Activated CD4-positive, alpha-beta T cell treated with anti-CD3 and anti-CD28 coated beads for 48 hours (primary cell): ENCODE measurements around the gene CCL21.
"Not testable (repeated sequence)": the region's sequence is repeated elsewhere in the genome, so short reads cannot be mapped to it uniquely, and the experiment has no call there.

Experiments
- DNase-seq: peaks from one replicate; pipeline ENCODE4 v3.0.0-alpha.2; 2020

CCL21 gene, protein sequence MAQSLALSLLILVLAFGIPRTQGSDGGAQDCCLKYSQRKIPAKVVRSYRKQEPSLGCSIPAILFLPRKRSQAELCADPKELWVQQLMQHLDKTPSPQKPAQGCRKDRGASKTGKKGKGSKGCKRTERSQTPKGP

DNA sequence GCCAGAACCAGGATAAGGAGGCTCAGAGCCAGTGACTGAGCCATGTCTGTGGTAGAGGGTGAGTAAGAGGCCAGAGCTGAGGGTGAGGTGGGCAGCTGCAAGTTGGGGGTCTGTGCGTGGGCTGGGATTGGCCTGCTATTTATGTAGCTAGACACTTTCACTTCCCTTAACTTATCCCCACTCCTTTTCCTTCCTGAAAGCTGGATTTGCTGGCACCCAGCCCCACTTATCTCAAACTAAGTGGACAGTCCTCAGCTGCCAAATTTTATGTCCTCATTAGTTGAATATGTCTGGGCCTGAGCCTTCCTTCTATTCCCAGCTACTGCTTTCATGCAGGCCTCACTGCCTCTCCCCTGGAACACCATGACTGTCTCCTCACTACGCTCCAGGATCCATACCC is at the start of gene CCL21:
TSS of gene CCL21 (minus strand) at position 114 of the 400 bp plus-strand sequence. CDS start at position 44, 70 bp downstream.
- DNase-seq, result no peak

DNA sequence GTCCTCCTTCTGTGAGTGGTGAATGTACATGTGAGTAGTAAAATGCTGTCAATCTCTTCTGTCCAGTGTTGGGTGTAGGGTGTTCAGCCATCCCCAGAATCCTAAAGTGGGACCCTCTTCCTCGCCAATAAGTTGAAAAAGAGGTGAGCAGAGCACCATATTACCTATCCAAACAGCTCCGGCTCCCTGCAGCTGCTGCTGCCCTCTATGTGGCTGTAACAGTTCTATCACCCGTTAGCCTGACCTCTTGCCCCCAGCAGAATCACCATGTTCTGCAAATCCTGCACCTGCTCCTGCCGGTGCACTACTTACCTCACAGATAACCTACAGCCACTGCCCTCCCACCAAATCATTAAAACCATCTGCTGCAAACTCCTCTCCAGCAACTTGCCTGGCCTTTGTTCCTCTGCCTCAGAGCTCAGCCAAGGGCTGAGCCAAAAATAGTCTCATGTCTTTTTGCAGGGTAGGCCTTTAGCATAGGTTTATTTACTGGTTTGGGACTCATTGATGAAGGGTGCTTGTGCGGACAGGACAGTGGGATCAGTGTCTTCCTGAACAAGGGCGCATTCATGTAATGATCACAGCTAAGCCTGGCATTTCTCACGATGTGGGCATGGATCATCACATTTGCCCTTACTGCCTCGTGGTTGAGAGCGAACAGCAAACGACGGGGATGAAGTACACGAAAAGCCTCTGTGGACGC is 49.6 kb upstream of the CCL21 start:
- no peak for DNase-seq

DNA sequence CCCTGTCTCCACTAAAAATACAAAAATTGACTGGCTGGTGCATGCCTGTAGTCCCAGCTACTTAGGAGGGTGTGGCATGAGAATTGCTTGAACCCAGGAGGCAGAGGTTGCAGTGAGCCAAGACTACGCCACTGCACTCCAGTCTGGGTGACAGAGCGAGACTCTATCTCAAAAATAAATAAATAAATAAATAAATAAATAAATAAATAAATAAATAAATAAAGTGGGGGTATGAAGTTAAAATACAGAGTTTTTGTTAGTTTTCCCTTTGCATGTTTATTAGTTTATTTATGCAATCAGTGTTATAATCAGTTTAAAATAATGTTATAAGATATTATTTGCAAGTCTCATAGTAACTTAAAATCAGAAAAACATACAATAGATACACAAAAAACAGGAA is 40.4 kb upstream of the CCL21 start:
- not testable (repeated sequence) for DNase-seq

DNA sequence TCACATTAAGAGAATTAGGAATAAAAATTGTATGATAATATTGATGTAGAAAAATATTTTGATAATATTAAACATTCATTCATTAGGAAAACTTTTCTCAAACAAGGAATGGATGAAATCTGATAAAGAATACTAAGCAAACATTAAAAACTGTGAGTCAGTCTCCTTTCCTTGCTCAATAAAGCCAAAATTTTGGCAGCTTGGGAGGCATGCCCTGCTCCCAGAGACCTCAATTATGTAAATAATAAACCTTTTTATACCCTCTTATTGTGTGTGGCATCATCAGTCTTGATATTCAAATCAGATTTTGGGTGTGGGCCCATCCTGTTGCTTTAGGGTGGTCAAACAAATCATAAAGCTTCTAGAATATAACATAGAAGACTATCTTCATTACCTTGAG is 36.6 kb upstream of the CCL21 start:
- DNase-seq, result no peak

DNA sequence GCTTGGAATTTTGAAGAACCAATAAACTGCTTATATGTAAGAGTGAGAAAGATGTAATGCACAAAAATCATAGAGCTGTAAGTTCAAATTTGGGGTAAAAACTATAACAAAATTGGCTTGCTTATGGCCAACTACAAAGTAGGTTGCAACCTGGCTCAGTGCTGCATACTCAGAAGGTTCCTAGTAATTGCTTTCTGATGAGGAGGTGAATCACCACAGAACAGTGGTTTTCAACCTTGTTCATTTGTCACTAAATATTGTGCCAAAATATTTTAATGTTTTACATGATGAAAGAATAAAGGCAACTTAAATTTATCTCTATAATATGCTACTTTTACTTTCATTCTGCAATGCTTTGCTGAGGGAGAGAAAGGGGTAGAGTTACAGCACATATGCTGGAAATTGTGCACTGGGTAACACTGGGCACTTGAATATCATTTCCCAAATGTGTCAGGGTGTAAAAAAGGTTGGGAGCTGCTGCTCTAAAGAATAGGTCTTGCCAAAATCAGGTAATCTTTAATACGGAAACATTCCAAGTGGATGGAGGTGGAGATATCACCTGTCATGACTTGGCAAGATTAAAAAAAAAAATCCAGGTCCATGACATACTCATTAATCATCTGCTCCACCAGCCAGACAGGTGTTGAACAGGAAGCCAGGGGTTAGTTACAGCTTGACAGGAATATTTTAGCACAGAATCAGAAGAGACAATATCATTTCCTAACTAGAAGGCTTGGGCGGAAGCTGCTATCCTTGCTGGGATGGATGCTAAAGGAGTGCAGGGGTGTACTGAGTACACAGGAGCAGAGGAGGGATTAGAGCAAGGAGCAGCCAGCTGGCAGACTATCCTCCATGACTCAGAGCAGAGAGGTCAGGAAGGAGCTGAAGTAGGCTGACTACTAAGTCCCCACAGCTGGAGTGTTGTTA is 34.6 kb upstream of the CCL21 start:
- no peak for DNase-seq

DNA sequence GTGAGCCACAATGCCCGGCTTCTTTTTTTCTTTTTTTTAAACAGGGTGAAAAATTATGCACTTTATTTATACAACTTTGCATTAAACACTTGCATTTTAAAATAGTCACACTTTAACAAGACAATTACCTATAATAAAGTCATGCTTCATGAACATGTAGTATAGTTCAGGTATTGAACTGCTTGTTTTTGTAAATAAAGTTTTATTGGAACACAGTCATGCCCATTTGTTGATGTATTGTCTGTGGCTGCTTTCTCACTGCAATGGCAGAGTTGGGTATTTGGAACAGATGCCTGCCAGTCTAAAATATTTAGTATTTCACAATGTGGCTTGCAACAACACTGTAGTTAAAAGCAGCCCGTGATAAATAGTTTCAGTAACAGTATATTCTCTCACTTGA is 32.8 kb upstream of the CCL21 start:
- DNase-seq, result no peak

DNA sequence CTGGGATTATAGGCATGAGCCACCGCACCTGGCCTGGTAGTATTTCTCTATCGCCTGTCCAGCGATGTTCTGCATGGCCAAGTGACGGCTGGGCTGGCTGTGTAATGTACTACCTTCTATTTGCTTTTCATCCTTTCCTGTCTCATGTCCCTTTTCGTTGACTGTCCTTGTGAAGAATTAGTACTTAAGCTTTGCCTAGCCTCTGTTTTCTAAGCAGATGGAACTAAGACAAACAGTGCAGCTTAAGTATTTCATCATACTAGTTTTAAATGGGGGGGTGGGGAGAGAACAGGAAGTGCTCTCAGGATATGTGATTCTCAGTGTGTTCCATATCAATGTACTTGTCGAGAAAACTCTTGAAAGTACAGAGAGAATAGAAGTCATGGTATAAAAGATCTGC is 31.7 kb upstream of the CCL21 start:
- DNase-seq, result no peak

DNA sequence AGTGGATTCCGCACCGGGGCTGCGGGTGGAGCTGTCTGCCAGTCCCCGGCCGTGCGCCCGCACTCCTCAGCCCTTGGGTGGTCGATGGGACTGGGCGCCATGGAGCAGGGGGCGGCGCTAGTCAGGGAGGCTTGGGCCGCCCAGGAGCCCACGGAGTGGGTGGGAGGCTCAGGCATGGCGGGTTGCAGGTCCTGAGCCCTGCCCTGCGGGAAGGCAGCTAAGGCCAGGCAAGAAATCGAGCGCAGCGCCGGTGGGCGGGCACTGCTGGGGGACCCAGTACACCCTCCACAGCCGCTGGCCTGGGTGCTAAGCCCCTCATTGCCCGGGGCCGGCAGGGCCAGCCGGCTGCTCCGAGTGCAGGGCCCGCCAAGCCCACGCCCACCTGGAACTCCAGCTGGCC is 30.2 kb upstream of the CCL21 start:
- not testable (repeated sequence) for DNase-seq

DNA sequence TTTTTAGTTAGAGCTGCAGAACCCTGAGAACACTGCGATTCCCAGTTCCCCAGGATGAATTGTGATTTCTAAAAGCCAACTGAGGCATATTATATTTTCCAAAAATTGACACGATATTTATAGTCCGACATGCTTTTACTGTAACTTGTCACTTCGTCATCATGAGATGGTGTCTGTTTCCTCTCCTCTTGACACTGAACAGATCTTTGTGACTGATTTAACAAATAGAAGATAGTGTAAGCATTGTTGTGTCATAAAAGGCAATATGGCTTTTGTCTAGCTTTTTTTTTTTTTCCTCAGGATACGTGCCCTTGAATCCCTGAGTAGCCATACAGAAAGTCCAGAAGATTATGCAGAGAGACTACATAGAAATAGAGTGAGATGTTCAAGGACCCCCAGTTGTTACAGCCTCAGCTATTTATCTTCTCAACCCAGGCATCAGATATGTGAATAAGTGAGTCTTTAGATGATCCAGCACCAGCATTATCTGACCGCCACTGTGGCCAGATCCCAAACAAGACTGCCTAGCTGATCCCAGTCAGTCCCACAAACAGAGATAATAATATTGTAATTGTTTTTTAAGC is 27.8 kb upstream of the CCL21 start:
- DNase-seq, result no peak

DNA sequence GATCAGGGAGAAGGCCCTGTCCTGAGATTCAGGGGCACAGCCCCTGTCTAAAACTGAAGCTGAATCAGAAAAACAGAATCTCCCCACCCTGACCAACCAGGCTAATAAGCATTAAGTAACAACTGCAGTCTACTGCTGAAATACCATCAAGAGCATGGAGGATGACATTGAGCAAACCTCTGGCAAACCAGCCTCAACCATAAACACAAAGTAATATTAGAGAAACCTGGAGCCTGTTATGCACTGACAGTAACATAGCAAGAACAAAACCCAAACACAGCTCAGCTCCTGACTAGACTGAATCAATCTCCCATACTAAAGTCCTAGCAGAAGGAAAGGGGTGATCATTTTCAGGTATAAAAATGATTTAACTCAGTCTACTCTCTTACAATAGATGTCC is 24.8 kb upstream of the CCL21 start:
- no peak for DNase-seq

DNA sequence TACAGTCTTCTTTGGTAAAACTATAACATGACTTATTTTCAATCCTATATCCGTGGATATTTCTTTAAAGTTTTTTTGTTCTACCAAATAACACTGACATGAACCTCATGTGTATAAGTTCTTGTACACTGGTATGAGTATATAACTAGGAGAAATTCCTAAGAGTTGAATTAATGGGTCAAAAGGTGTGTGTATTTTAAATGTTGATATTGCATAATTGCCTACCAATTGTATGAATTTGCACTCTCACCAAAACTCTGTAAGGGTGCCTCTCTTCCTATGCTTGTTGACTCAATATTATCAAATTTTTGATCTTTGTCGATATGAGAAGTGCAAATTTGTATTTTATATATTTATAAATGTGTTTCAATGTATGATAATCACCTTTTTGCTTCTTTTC is 22.9 kb upstream of the CCL21 start:
- no peak for DNase-seq

DNA sequence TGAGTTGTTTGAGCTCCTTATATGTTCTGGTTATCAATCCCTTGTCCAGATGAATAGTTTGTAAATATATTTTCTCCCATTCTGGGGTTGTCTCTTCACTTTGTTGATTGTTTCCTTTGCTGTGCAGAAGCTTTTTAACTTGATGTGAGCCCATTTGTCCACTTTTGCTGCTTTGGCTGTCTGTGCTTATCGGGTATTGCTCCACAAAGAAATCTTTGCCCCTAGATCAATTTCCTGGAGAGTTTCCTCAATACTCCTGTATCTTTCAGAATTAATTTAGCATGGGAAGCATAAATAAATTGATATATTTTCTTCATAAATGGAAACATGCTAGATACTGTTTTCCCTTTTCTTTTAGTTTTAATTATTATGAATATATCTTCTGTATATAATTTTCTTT is 22.5 kb upstream of the CCL21 start:
- no peak for DNase-seq

DNA sequence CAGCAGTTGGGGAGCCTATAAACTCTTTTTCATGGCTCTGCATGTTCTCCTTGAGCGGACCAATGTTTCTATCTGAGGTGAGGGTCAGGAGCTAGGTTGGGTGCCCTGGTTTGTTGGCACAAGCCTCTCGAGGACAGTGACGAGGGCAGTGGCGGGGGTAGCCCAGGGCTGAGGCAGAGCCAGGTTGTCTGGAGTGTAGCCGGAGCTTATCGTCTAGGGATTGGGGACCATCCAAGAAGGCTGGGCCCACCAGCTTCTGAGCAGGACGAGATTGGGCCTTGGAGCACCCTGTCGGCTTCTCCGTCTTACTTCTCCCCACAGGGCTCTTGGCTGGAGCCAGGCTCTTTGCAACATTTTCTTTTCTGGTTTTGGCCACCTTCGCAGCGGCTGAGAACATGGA is 13.2 kb upstream of the CCL21 start:
- no peak for DNase-seq

DNA sequence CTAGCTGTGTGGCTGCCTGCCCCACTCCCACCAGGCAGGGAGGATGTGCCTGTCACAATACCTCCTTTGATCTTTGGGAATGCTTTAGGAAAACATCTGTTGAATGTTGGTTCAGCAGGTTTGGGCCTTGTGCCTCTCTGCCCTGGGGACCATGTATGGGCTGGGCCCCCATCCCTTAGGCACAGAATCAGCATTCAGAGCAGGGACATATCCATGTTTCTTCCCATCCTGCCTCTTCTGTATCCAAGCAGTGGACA is 9.8 kb upstream of the CCL21 start:
- not testable (repeated sequence) for DNase-seq

DNA sequence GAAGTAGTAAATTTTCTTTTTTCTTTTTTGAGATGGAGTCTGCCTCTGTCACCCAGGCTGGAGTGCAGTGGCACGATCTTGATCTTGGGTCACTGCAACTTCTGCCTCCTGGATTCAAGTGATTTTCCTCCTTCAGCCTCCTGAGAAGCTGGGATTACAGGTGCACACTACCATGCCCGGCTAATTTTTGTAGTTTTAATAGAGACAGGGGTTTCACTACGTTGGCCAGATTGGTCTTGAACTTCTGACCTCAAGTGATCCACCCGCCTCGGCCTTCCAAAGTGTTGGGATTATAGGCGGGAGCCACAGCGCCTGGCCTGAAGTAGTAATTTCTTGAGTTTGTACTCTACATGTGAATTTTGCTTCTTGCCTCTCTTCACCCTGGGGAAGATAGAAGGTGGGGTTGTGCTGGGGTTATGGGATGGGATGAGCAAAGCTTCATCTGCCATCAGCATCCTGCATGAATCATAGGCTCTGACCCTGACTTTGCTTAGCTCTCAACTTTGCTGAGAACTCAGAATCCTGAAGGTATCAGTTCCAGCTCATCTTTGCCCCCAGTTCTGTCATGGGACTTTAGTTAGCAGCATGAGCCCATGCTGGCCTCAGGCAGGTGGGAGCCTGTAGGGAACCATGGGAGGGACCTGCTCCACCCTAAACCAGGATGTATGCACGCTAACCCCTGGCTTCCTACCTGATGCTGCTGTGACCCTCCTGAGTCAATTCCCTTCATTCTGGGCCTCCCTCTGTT is 9.3 kb upstream of the CCL21 start:
- no peak for DNase-seq

DNA sequence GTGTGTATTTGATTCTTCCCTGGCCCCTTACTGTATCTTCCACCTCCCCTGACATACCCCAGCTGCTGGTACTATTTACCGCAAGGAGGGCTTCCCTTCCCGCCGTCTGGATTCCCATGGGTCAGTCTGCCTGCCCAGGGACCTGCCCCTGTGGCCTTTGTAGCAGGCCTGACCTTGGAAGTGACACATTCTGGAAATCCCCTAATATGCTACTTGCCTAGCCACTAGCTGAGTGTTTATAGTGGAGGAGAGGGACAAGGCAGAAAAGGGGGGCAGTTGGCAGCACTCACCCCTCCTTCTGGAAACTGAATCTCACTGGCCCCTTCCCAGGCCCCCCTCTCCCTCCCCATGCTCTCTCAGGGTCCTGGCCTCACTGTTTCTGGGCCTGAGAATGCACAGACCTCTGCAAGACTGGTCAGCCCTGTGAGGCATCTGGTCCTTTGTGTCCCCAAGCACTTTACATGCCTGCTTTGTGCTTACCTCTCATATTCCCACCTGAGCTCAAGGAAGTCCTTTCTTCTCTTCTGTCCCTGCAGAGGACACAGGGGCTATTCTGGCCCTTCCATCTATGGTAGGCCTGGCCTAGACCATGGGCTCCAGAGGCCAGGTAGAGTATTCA is 8.2 kb upstream of the CCL21 start:
- DNase-seq, result no peak

DNA sequence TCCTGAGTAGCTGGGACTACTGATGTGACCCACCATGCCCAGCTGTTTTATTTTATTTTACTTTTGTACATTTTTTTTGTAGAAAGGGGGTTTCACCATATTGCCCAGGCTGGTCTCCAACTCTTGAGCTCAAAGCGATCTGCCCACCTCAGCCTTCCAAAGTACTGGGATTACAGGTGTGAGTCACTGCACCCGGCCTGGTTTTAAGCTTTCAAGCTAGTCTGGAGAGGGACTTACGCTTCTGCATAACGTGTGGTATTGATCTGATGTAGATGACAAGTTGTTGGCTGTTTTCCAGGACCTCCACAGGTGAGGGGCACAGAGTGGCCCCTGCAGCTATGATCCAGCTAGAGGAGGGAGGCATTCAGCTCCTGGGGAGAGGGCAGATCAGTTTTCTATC is 6.8 kb upstream of the CCL21 start:
- DNase-seq, result no peak

DNA sequence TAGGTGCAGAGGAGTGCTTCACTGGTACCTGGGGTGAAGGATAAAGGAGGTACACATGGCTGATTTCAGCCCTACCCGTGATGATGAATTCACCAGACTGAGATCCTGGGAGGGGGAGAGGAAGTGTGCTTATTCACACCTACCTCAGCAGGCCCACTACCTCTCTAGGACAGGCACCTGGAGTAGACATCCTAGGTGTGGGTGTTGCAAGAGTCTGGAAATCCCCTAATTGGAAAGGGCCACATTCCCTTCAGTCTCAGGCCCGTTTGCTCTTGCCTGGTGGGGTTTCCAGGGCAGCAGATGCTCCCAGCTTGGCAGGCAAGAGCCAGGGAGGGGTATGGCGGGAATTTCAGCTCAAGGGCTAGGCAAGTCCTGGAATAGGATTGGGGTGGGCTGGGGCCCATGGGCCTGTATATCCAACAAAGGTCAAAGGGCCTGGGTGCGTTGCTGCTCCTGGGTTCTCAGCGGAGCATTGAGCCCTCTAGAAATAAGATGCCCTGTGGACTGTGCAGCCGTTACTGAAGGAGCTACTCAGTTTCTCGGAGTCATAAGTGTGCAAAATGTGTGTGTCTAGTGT is 5.8 kb upstream of the CCL21 start:
- DNase-seq, result no peak

DNA sequence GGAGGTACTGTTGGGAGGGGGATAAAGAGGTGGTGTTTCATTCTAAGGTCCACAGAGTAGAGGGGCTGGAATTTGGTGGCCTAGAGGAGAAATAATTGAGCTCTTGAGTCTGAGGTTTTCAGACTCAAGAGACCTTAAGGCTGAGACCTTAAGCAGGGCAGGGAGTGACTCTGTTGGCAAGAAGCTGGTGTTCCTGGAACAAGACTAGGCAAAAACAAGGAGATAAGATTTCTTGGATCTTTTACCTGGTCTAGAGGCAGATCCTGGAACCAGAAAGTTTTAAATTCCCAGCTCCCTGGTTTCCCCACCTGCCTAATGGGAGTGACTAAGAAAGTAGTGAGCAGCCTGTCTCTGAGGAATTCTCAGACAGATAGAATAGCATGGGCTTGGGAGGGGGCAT is 4.1 kb upstream of the CCL21 start:
- DNase-seq, result no peak

DNA sequence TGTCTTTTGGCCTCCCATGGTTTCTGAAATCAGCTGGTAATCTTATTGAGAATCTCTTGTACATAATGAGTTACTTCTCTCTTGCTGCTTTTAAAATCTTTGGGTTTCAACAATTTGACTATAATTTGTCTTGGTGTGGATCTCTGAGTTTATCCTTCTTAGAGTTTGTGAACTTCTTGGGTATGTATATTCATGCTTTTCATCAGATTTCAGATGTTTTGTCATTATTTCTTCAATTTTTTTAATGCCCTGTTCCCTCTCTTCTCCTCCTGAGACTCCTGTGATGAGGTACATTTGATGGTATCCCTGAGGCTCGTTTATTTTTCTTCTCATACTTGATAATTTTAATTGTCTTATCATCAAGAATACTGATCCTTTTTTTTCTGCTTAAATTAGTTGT is 2.2 kb upstream of the CCL21 start:
- no peak for DNase-seq

DNA sequence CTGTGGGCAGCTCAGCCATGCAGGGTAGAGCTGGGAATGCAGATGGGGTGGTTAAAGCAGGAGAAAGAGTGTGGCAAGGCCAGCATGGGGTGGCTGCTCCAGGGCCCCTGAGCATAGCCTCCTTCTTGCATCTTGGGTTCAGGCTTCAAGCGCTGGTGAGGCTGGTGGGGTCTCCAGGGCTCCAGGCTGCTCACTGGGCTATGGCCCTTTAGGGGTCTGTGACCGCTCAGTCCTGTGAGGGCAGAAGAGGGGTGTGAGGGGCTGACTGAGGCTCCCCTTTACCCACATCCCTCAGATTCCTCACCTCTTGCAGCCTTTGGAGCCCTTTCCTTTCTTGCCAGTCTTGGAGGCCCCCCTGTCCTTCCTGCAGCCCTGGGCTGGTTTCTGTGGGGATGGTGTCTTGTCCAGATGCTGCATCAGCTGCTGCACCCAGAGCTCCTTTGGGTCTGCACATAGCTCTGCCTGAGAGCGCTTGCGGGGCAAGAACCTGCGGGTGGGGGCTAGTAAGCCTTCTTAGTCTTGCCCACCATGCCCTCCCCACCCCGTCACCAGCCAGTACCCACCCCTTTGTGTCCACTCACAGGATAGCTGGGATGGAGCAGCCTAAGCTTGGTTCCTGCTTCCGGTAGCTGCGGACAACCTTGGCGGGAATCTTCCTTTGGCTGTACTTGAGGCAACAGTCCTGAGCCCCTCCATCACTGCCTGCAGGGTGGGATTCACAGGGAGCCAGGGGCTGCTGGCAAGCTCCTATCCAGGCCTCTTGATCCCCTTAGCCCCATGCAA is 549 bp downstream of the CCL21 start:
- no peak for DNase-seq

DNA sequence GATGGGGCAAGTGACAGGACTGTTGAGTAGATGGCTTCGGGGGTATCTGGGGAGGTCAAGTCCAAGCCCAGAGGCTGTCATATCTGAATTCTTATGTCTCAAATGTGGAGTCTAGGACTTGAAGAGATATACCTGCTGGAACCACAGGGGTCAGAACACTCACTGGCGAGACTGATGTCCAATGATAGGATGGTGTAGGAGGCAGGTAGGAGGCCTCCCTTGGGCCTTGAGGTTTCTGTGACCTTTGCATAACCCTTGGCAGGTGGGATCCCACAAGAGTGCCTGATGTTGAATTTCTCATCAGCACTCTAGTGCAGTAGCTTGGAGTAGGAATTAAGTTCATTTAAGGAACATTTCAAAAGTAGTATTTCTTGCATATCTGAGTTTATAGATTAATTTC is 2.8 kb downstream of the CCL21 start:
- DNase-seq, result no peak
